ENCODE data around the gene RASD2.

GRCh38 chr22:35517769-35518530, 22.7 kb upstream of the RASD2 start:
- TF ChIP-seq POLR2A (IDR thresholded peaks at IDR 0.05; ENCODE audit: low read depth, low read length) (no peak), TAF1 (IDR thresholded peaks at IDR 0.05; ENCODE audit: borderline replicate concordance, low read depth, low read length) (no peak), POLR2AphosphoS5 (IDR thresholded peaks at IDR 0.05; ENCODE audit: low read depth, low read length) (no peak)
